ENCODE data around the gene KIF19.

KIF19 gene

GRCh38 chr17:74402048-74402447, 76.0 kb downstream of the KIF19 start:
- no peak overlapping the region for H3K18ac ChIP-seq (ENCODE audit: low read length)
- no peak overlapping the region for H3K4ac ChIP-seq (ENCODE audit: low read length)
- no peak overlapping the region for H3K27ac ChIP-seq (replicated peaks; ENCODE audit: low read length)
- no peak overlapping the region for H2AK5ac ChIP-seq (ENCODE audit: low read depth, low read length)
- H2BK120ac ChIP-seq (ENCODE audit: low read depth, low read length), result no peak overlapping the region
- no peak overlapping the region for H3K9ac ChIP-seq (ENCODE audit: low read depth, low read length, poor library complexity)
- H3K23ac ChIP-seq (ENCODE audit: low read depth, low read length, poor library complexity), result no peak overlapping the region
- H3K4me3 ChIP-seq (ENCODE audit: low read length in 2 of 2), result no peak overlapping the region
- no peak overlapping the region for H4K91ac ChIP-seq (ENCODE audit: low read depth, low read length, poor library complexity)
- H2BK5ac ChIP-seq (ENCODE audit: low read length), result no peak overlapping the region
- H2AFZ ChIP-seq (ENCODE audit: low read length), result no peak overlapping the region
- no peaks in the 10 kb centered on the region for H3K79me1 ChIP-seq (ENCODE audit: low read depth, low read length)
- no peak overlapping the region for H3K14ac ChIP-seq (ENCODE audit: low read length)
- H3K9me3 ChIP-seq (replicated peaks in 1 of 2; ENCODE audit: control insufficient read depth in 2 of 2, insufficient read depth in 1 of 2, low read depth in 1 of 2, low read length in 2 of 2), result no peaks in the 10 kb centered on the region
- no peak overlapping the region for H3K4me2 ChIP-seq (ENCODE audit: insufficient read depth, low read length, poor library complexity, severe bottlenecking)
- H3K27me3 ChIP-seq (ENCODE audit: control insufficient read depth in 3 of 3, insufficient read depth in 3 of 3, low read depth in 1 of 3, low read length in 3 of 3), result no peaks in the 10 kb centered on the region
- no CpG with 5 or more reads among the region's 7 CpGs for WGBS, 2 donors (ENCODE audit: extremely low coverage in 2 of 2, insufficient read length in 2 of 2, insufficient replicate concordance in 1 of 2)
- H2BK12ac ChIP-seq (ENCODE audit: low read length), result no peak overlapping the region
- no peak for DNase-seq (ENCODE audit: low spot score)
- H2BK15ac ChIP-seq (ENCODE audit: low read length), result no peak overlapping the region
- H3K36me3 ChIP-seq (replicated peaks in 1 of 2; ENCODE audit: control insufficient read depth in 2 of 2, insufficient read depth in 2 of 2, low read length in 2 of 2), result no peaks in the 10 kb centered on the region
- H4K8ac ChIP-seq (ENCODE audit: low read depth, low read length), result no peak overlapping the region
- H3K4me1 ChIP-seq (ENCODE audit: control insufficient read depth in 2 of 2, insufficient read depth in 1 of 2, low read depth in 1 of 2, low read length in 2 of 2), result peaks cover 0 to 13% of the 10 kb centered on the region in 2 donors

GRCh38 chr17:74403512-74404137, 77.6 kb downstream of the KIF19 start:
- no peak overlapping the region for H3K23ac ChIP-seq (ENCODE audit: low read depth, low read length, poor library complexity)
- no peak overlapping the region for H4K8ac ChIP-seq (ENCODE audit: low read depth, low read length)
- no peak overlapping the region for H2AK5ac ChIP-seq (ENCODE audit: low read depth, low read length)
- no peak overlapping the region for H2BK5ac ChIP-seq (ENCODE audit: low read length)
- no peak for DNase-seq (ENCODE audit: low spot score)
- no peak overlapping the region for H4K91ac ChIP-seq (ENCODE audit: low read depth, low read length, poor library complexity)
- H3K27ac ChIP-seq (replicated peaks; ENCODE audit: low read length), result no peak overlapping the region
- H3K4ac ChIP-seq (ENCODE audit: low read length), result no peak overlapping the region
- peaks cover 0 to 13% of the 10 kb centered on the region in 2 donors for H3K4me1 ChIP-seq (ENCODE audit: control insufficient read depth in 2 of 2, insufficient read depth in 1 of 2, low read depth in 1 of 2, low read length in 2 of 2)
- no peak overlapping the region for H3K4me2 ChIP-seq (ENCODE audit: insufficient read depth, low read length, poor library complexity, severe bottlenecking)
- H3K9ac ChIP-seq (ENCODE audit: low read depth, low read length, poor library complexity), result no peak overlapping the region
- no peaks in the 10 kb centered on the region for H3K9me3 ChIP-seq (replicated peaks in 1 of 2; ENCODE audit: control insufficient read depth in 2 of 2, insufficient read depth in 1 of 2, low read depth in 1 of 2, low read length in 2 of 2)
- no peak overlapping the region for H2BK120ac ChIP-seq (ENCODE audit: low read depth, low read length)
- no peak overlapping the region for H3K14ac ChIP-seq (ENCODE audit: low read length)
- H3K18ac ChIP-seq (ENCODE audit: low read length), result peak overlapping the region; percentile 41
- no peak overlapping the region for H2BK15ac ChIP-seq (ENCODE audit: low read length)
- H2BK12ac ChIP-seq (ENCODE audit: low read length), result no peak overlapping the region
- no peaks in the 10 kb centered on the region for H3K36me3 ChIP-seq (replicated peaks in 1 of 2; ENCODE audit: control insufficient read depth in 2 of 2, insufficient read depth in 2 of 2, low read length in 2 of 2)
- no peaks in the 10 kb centered on the region for H3K79me1 ChIP-seq (ENCODE audit: low read depth, low read length)
- no CpG with 5 or more reads among the region's 12 CpGs for WGBS, 2 donors (ENCODE audit: extremely low coverage in 2 of 2, insufficient read length in 2 of 2, insufficient replicate concordance in 1 of 2)
- H3K4me3 ChIP-seq (ENCODE audit: low read length in 2 of 2), result no peak overlapping the region
- no peak overlapping the region for H2AFZ ChIP-seq (ENCODE audit: low read length)
- H3K27me3 ChIP-seq (ENCODE audit: control insufficient read depth in 3 of 3, insufficient read depth in 3 of 3, low read depth in 1 of 3, low read length in 3 of 3), result no peaks in the 10 kb centered on the region

GRCh38 chr17:74404218-74404617, 78.2 kb downstream of the KIF19 start:
- H3K36me3 ChIP-seq (replicated peaks in 1 of 2; ENCODE audit: control insufficient read depth in 2 of 2, insufficient read depth in 2 of 2, low read length in 2 of 2), result no peaks in the 10 kb centered on the region
- WGBS, 2 donors (ENCODE audit: extremely low coverage in 2 of 2, insufficient read length in 2 of 2, insufficient replicate concordance in 1 of 2), result no CpG with 5 or more reads among the region's 7 CpGs
- H3K4me2 ChIP-seq (ENCODE audit: insufficient read depth, low read length, poor library complexity, severe bottlenecking), result peak overlapping the region; percentile 40
- peak overlapping the region; percentile 76 for H3K18ac ChIP-seq (ENCODE audit: low read length)
- no peak overlapping the region for H3K4ac ChIP-seq (ENCODE audit: low read length)
- H2BK120ac ChIP-seq (ENCODE audit: low read depth, low read length), result no peak overlapping the region
- no peak overlapping the region for H2BK12ac ChIP-seq (ENCODE audit: low read length)
- H3K9me3 ChIP-seq (replicated peaks in 1 of 2; ENCODE audit: control insufficient read depth in 2 of 2, insufficient read depth in 1 of 2, low read depth in 1 of 2, low read length in 2 of 2), result no peaks in the 10 kb centered on the region
- peaks cover 0 to 13% of the 10 kb centered on the region in 2 donors for H3K4me1 ChIP-seq (ENCODE audit: control insufficient read depth in 2 of 2, insufficient read depth in 1 of 2, low read depth in 1 of 2, low read length in 2 of 2)
- no peak for DNase-seq (ENCODE audit: low spot score)
- no peaks in the 10 kb centered on the region for H3K27me3 ChIP-seq (ENCODE audit: control insufficient read depth in 3 of 3, insufficient read depth in 3 of 3, low read depth in 1 of 3, low read length in 3 of 3)
- no peak overlapping the region for H3K4me3 ChIP-seq (ENCODE audit: low read length in 2 of 2)
- no peaks in the 10 kb centered on the region for H3K79me1 ChIP-seq (ENCODE audit: low read depth, low read length)
- no peak overlapping the region for H3K23ac ChIP-seq (ENCODE audit: low read depth, low read length, poor library complexity)
- H2AFZ ChIP-seq (ENCODE audit: low read length), result no peak overlapping the region
- no peak overlapping the region for H2AK5ac ChIP-seq (ENCODE audit: low read depth, low read length)
- no peak overlapping the region for H3K9ac ChIP-seq (ENCODE audit: low read depth, low read length, poor library complexity)
- no peak overlapping the region for H2BK5ac ChIP-seq (ENCODE audit: low read length)
- H3K14ac ChIP-seq (ENCODE audit: low read length), result no peak overlapping the region
- H4K91ac ChIP-seq (ENCODE audit: low read depth, low read length, poor library complexity), result no peak overlapping the region
- no peak overlapping the region for H3K27ac ChIP-seq (replicated peaks; ENCODE audit: low read length)
- H4K8ac ChIP-seq (ENCODE audit: low read depth, low read length), result no peak overlapping the region
- H2BK15ac ChIP-seq (ENCODE audit: low read length), result no peak overlapping the region

- no peak overlapping the region for H3K4ac ChIP-seq (ENCODE audit: low read length)
- H2BK5ac ChIP-seq (ENCODE audit: low read length), result no peak overlapping the region
- no peak overlapping the region for H3K9ac ChIP-seq (ENCODE audit: low read depth, low read length, poor library complexity)
- no peak for DNase-seq (ENCODE audit: low spot score)
- H3K4me3 ChIP-seq (ENCODE audit: low read length in 2 of 2), result no peak overlapping the region
- H3K4me1 ChIP-seq (ENCODE audit: control insufficient read depth in 2 of 2, insufficient read depth in 1 of 2, low read depth in 1 of 2, low read length in 2 of 2), result peaks cover 0 to 13% of the 10 kb centered on the region in 2 donors
- no peak overlapping the region for H2BK12ac ChIP-seq (ENCODE audit: low read length)
- H3K9me3 ChIP-seq (replicated peaks in 1 of 2; ENCODE audit: control insufficient read depth in 2 of 2, insufficient read depth in 1 of 2, low read depth in 1 of 2, low read length in 2 of 2), result no peaks in the 10 kb centered on the region
- no peak overlapping the region for H2BK15ac ChIP-seq (ENCODE audit: low read length)
- H3K79me1 ChIP-seq (ENCODE audit: low read depth, low read length), result no peaks in the 10 kb centered on the region
- H3K4me2 ChIP-seq (ENCODE audit: insufficient read depth, low read length, poor library complexity, severe bottlenecking), result peak overlapping the region; percentile 40
- no peak overlapping the region for H2AFZ ChIP-seq (ENCODE audit: low read length)
- H3K27me3 ChIP-seq (ENCODE audit: control insufficient read depth in 3 of 3, insufficient read depth in 3 of 3, low read depth in 1 of 3, low read length in 3 of 3), result no peaks in the 10 kb centered on the region
- H4K8ac ChIP-seq (ENCODE audit: low read depth, low read length), result no peak overlapping the region
- H3K18ac ChIP-seq (ENCODE audit: low read length), result no peak overlapping the region
- no peak overlapping the region for H4K91ac ChIP-seq (ENCODE audit: low read depth, low read length, poor library complexity)
- H3K23ac ChIP-seq (ENCODE audit: low read depth, low read length, poor library complexity), result no peak overlapping the region
- H3K14ac ChIP-seq (ENCODE audit: low read length), result no peak overlapping the region
- no peak overlapping the region for H2AK5ac ChIP-seq (ENCODE audit: low read depth, low read length)
- WGBS, 2 donors (ENCODE audit: extremely low coverage in 2 of 2, insufficient read length in 2 of 2, insufficient replicate concordance in 1 of 2), result no CpG with 5 or more reads among the region's 6 CpGs
- no peak overlapping the region for H2BK120ac ChIP-seq (ENCODE audit: low read depth, low read length)
- no peak overlapping the region for H3K27ac ChIP-seq (replicated peaks; ENCODE audit: low read length)
- H3K36me3 ChIP-seq (replicated peaks in 1 of 2; ENCODE audit: control insufficient read depth in 2 of 2, insufficient read depth in 2 of 2, low read length in 2 of 2), result no peaks in the 10 kb centered on the region
Observed at GRCh38 chr17:74404789-74405188, 78.8 kb downstream of the KIF19 start.
